K562 (cell line): ENCODE data around the gene NPIPB2. TPM values are rescaled to one million over a fixed set of nuclear protein-coding genes. Genes with fewer than 3 reads are reported as not detected.

Experiments
- ATAC-seq: fragments of 200-7000 bp; cut with Tn5 transposase; 3 replicates; pipeline ENCODE4 v1.9.1; 2020; ENCODE audit warnings: moderate library complexity
- BruUV-seq: library from RNA; stranded (reverse); fragments of 400-500 nt; replicated peaks from 2 replicates; lab custom pipeline; 2021; lab: Mats Ljungman, UMichigan
- CTCF ChIA-PET: fragments of 300-600 bp; formaldehyde crosslinking; extraction: SDS; loops from one replicate; lab custom pipeline; 2021; ENCODE audit warnings: low intra/inter-chr PET ratio; lab: Yijun Ruan, JAX
- POLR2A ChIA-PET: fragments of 300-600, 350-650 bp; sonication (Branson Sonifier 250); formaldehyde crosslinking; extraction: SDS; loops from one replicate; lab custom pipeline; 2021; ENCODE audit warnings: antibody characterized with exemption, inconsistent platforms; lab: Yijun Ruan, JAX
- DNase-seq, 4 experiments: peaks; one replicate each; pipeline versions ENCODE4 v3.0.0 to v3.0.0-alpha.2; 2011 to 2018; ENCODE audit warnings: low spot score in 3 of 4, mixed read lengths in 3 of 4; ENCODE audit errors: extremely low read depth in 1 of 4
- FAIRE-seq: peaks from 2 replicates; lab custom pipeline; 2011; peaks lifted over from hg19 to GRCh38; lab: Jason Lieb, UNC
- H2AFZ ChIP-seq: 2 replicates; pipeline ENCODE4 v1.6.0; 2011; ENCODE audit warnings: low read depth, low read length, control low read depth, inconsistent platforms
- H3K27ac ChIP-seq: fragments of 200-600 bp; 3 replicates; pipeline ENCODE4 v1.8.0; 2011; ENCODE audit warnings: low read depth, mild to moderate bottlenecking, control low read depth, inconsistent platforms, low read length, moderate library complexity, mixed read lengths; ENCODE audit errors: extremely low read depth
- H3K27me3 ChIP-seq, 2 experiments: fragments of 300-600 bp in 1 of 2; 2 replicates in 1 of 2; 3 replicates in 1 of 2; pipeline versions ENCODE4 v1.6.0 to v1.8.0; 2011; ENCODE audit warnings: inconsistent platforms in 2 of 2, low read length in 2 of 2, mild to moderate bottlenecking in 1 of 2, mixed read lengths in 1 of 2, moderate library complexity in 1 of 2; ENCODE audit not compliant: control insufficient read depth in 2 of 2, insufficient read depth in 2 of 2
- H3K36me3 ChIP-seq: fragments of 300-600 bp; 3 replicates; pipeline ENCODE4 v1.8.0; 2011; ENCODE audit warnings: mild to moderate bottlenecking, low read length, inconsistent platforms; ENCODE audit not compliant: control insufficient read depth, insufficient read depth
- H3K4me1 ChIP-seq, 2 experiments: fragments of 200-600 bp in 1 of 2; replicated peaks in 1 of 2; 2 replicates in 1 of 2; 3 replicates in 1 of 2; pipeline versions ENCODE4 v1.5.1 to v1.8.0; 2011; ENCODE audit warnings: inconsistent platforms in 2 of 2, low read length in 2 of 2, mild to moderate bottlenecking in 1 of 2, mixed read lengths in 1 of 2, moderate library complexity in 1 of 2; ENCODE audit not compliant: control insufficient read depth in 2 of 2, insufficient read depth in 2 of 2
- H3K4me2 ChIP-seq: 2 replicates; pipeline ENCODE4 v1.6.1; 2011; ENCODE audit warnings: low read length, control low read depth, inconsistent platforms, mixed read lengths; ENCODE audit not compliant: insufficient read depth
- H3K4me3 ChIP-seq: fragments of 200-600 bp; sonication (generic), shearing (Covaris generic); 2 replicates; pipeline ENCODE4 v1.5.1; 2016; ENCODE audit warnings: control low read depth, inconsistent platforms
- H3K79me2 ChIP-seq: fragments of 200-600 bp; 3 replicates; pipeline ENCODE4 v1.8.0; 2011; ENCODE audit warnings: low read length, inconsistent platforms; ENCODE audit not compliant: control insufficient read depth, insufficient read depth
- H3K9ac ChIP-seq, 2 experiments: 2 replicates each; pipeline versions ENCODE4 v1.6.0 to v1.6.1; 2011; ENCODE audit warnings: low read depth in 2 of 2, low read length in 2 of 2, control low read depth in 1 of 2, inconsistent platforms in 1 of 2, mild to moderate bottlenecking in 1 of 2, mixed read lengths in 1 of 2; ENCODE audit not compliant: insufficient read depth in 1 of 2
- H3K9me1 ChIP-seq: one replicate; pipeline ENCODE4 v1.6.0; 2011; ENCODE audit warnings: inconsistent platforms, mild to moderate bottlenecking, low read length, moderate library complexity; ENCODE audit not compliant: control insufficient read depth, insufficient read depth
- H3K9me3 ChIP-seq: replicated peaks from 2 replicates; pipeline ENCODE4 v1.5.1; 2011; ENCODE audit warnings: low read depth, low read length, inconsistent platforms; ENCODE audit not compliant: control insufficient read depth, insufficient read depth
- H4K20me1 ChIP-seq: replicated peaks from 2 replicates; pipeline ENCODE4 v1.6.1; 2011; ENCODE audit warnings: low read length, inconsistent platforms, mixed read lengths; ENCODE audit not compliant: control insufficient read depth, insufficient read depth
- CHCHD3 ChIP-seq: fragments of 250-450 bp; sonication (Bioruptor Pico); IDR thresholded peaks from 2 replicates; pipeline ENCODE4 v2.1.2; 2022; ENCODE audit warnings: mild to moderate bottlenecking
- COPS2 ChIP-seq: fragments of 450-650 bp; conservative IDR thresholded peaks from 2 replicates; pipeline ENCODE4 v1.6.1; 2016; ENCODE audit warnings: mild to moderate bottlenecking, moderate library complexity
- HDAC8 ChIP-seq: fragments of 450-650 bp; IDR thresholded peaks from 2 replicates; pipeline ENCODE4 v1.6.1; 2016; ENCODE audit warnings: mild to moderate bottlenecking, missing genetic modification characterization, moderate library complexity, missing compliant biosample characterization
- HMGN3 ChIP-seq: IDR thresholded peaks from 2 replicates; pipeline ENCODE4 v1.6.1; 2011; ENCODE audit warnings: borderline replicate concordance, low read depth, mild to moderate bottlenecking, mixed read lengths, low read length; ENCODE audit not compliant: insufficient read length; ENCODE audit errors: extremely low read depth
- JUND ChIP-seq, 2 experiments: IDR thresholded peaks; 2 replicates in 1 of 2; 3 replicates in 1 of 2; pipeline ENCODE4 v1.6.1; 2011; ENCODE audit warnings: borderline replicate concordance in 2 of 2, low read depth in 2 of 2, low read length in 2 of 2, improper control_type of control experiment in 1 of 2, missing biosample characterization in 1 of 2, missing genetic modification characterization in 1 of 2, missing genetic modification reagents in 1 of 2
- RFX5 ChIP-seq: IDR thresholded peaks from 2 replicates; pipeline ENCODE4 v1.6.1; 2011; ENCODE audit warnings: low read depth, mild to moderate bottlenecking, improper control_type of control experiment, low read length
- WGBS: fragments of 100-300 bp; shearing (Covaris generic); methylation state at CpG from one replicate; pipeline ENCODE4 v1.1.6; 2016; ENCODE audit warnings: low coverage, mixed read lengths; ENCODE audit not compliant: insufficient coverage; ENCODE audit errors: missing lambda C conversion rate; 5-methylcytosine and 5-hydroxymethylcytosine counted together
- in situ Hi-C: fragments of 300-500 bp; cut with MboI; formaldehyde crosslinking; loops from 4 replicates; pipeline ENCODE4 v1.15.0; 2018; ENCODE audit warnings: inconsistent platforms, mixed read lengths
- intact Hi-C: fragments of 100-400 bp; cut with micrococcal nuclease; formaldehyde crosslinking; loops from 2 replicates; pipeline ENCODE4 v1.14.2; 2022
- polyA plus RNA-seq, 8 experiments: library from polyadenylated mRNA; depleted of rRNA in 4 of 8; stranded (reverse) in 5 of 8; unstranded in 3 of 8; fragments of >200 nt; fragmentation: Nextera tagmentation in 2 of 8; fragmentation: Illumina TruSeq in 1 of 8; extraction: Ambion mirVana in 2 of 8; extraction: Trizol in 1 of 8; gene quantifications; 2 replicates each; pipeline versions ENCODE4 v1.2.1 to v1.2.3, GENCODE V29; 2011 to 2014; ENCODE audit warnings: inconsistent platforms in 1 of 8, missing spikeins in 1 of 8
- total RNA-seq, 7 experiments: library from RNA; depleted of rRNA in 6 of 7; stranded (reverse); fragments of >200 nt in 6 of 7; fragmentation: Illumina TruSeq in 2 of 7; extraction: Trizol in 2 of 7; gene quantifications; 2 replicates each; pipeline versions ENCODE4 v1.2.1 to v1.2.3, GENCODE V29; 2011 to 2021; ENCODE audit warnings: low replicate concordance in 1 of 7
- TF ChIP-seq, protein P1 (sequence below): fragments of 250-450 bp; sonication (Bioruptor Pico); IDR thresholded peaks from 2 replicates; pipeline ENCODE4 v1.4.0; 2020
- TF ChIP-seq, protein P2 (sequence below): fragments of 450-650 bp; IDR thresholded peaks from 2 replicates; pipeline ENCODE4 v1.6.1; 2017; ENCODE audit warnings: mild to moderate bottlenecking, moderate library complexity

Gene NPIPB2
- total and polyA plus RNA-seq, 9 of the 15 experiments (the other 6 are each of a cell fraction or from before 2014, with no cell fraction given): 0.21 to 2.9 (median 1.6) TPM; not detected in 1

DNA sequence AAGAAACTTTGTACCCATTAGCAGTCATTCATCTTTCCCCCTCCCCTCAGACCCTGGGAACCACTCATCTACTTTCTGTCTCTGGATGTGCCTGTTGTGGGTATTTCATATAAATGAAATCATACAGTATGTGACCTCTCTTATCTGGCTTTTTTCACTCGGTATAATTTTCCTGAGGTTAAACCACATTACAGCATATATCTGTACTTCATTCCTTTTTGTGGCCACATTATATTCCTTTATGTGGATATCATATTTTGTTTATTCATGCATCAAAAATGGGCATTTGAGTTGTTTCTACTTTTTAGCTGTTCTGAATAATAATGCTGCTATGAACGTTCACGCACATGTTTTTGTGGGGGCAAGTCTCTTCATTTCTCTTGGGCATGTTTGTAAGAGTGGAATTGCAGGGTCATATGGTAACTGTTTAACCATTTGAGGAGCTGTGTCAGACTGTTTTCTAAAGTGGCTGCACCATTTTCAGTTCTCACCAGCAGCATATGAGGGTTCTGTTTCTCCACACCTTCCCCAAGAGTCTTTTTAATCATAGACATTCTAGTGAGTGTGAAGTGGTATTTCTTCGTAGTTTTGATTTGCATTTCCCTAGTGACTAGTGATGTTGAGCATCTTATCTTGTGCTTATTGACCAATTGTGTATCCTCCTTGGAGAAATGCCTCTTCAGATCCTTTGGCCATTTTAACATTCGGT is 38.4 kb upstream of the NPIPB2 start:
- H3K4me3 ChIP-seq: no peak overlapping the region
- H3K9me3 ChIP-seq: no peaks in the 10 kb centered on the region
- no peak overlapping the region for H3K9ac ChIP-seq
- 36% methylated on average over 5 of the region's 5 CpGs for WGBS
- DNase-seq: no peak
- H3K27ac ChIP-seq: no peak overlapping the region
- no TSS peak for BruUV-seq
- H3K9me1 ChIP-seq: no peaks in the 10 kb centered on the region
- ChIA-PET POLR2A (interaction anchor here (1.1 kb wide), 1 partner anchor 18 kb away, joined by 3 read pairs; no protein-coding TSS in a partner anchor), CTCF (no interaction called here)
- H3K79me2 ChIP-seq: peaks cover 19% of the 10 kb centered on the region
- no peaks in the 10 kb centered on the region for H3K27me3 ChIP-seq
- peak; percentile 87 for TF ChIP-seq RFX5
- TF ChIP-seq HMGN3: no peak
- H2AFZ ChIP-seq: no peak overlapping the region
- no peak overlapping the region for H3K4me2 ChIP-seq
- H3K4me1 ChIP-seq: peaks cover 2 to 25% of the 10 kb centered on the region in 2 experiments; a peak in 3 of 5 replicates
- no peak for ATAC-seq
- intact Hi-C loops (no loop called here), in situ Hi-C loops (no loop called here)
- H3K36me3 ChIP-seq: no peaks in the 10 kb centered on the region
- FAIRE-seq: peak; percentile 61
- H4K20me1 ChIP-seq: no peaks in the 10 kb centered on the region

DNA sequence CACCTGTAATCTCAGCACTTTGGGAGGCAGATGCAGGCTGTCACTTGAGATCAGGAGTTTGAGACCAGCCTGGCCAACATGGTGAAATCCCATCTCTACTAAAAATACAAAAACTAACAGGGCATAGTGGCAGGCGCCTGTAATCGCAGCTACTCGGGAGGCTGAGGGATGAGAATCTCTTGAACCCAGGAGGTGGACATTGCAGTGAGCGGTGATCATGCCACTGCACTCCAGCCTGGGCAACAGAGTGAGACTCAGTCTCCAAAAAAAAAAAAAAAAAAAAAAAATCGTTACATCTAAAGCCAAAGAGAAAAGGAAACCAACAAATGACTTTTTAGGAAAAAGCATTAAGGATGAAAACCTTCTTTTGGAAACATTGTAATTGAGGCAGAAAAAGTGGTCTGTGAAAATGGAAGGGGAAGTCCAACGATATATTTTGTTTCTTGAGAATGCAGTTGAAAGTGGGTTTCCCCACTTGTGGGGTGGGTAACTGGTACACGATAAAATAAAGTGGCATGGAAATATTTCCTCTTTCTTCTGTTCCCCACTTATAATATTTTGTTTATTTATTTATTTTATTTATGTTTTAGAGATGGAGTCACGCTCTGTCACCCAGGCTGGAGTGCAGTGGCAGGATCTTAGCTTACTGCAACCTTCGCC is 37.3 kb upstream of the NPIPB2 start:
- FAIRE-seq: no peak
- 67% methylated on average over 7 of the region's 9 CpGs for WGBS
- no peak for DNase-seq
- CTCF ChIA-PET: no interaction called here
- Histone ChIP-seq H3K9me1 (no peaks in the 10 kb centered on the region), H3K4me1 (peaks cover 2 to 27% of the 10 kb centered on the region in 2 experiments; a peak in 3 of 5 replicates), H4K20me1 (no peaks in the 10 kb centered on the region), H3K27me3 (no peaks in the 10 kb centered on the region), H3K9me3 (no peaks in the 10 kb centered on the region), H3K4me2 (no peak overlapping the region), H3K4me3 (no peak overlapping the region), H3K27ac (no peak overlapping the region), H2AFZ (no peak overlapping the region), H3K36me3 (no peaks in the 10 kb centered on the region), H3K9ac (no peak overlapping the region), H3K79me2 (peaks cover 19% of the 10 kb centered on the region)
- ATAC-seq: no peak
- no TSS peak for BruUV-seq
- intact Hi-C loops: loop anchor here (5.0 kb wide), 1 partner anchor 88 kb away; no protein-coding TSS in a partner anchor
- in situ Hi-C loops: no loop called here
- POLR2A ChIA-PET: interaction anchor here (0.6 to 1.4 kb wide), 3 partner anchors 10 to 236 kb away, joined by 3 to 5 read pairs (median 4); partner anchors contain the start of genes TNFRSF17 and TXNDC11
- no peak for TF ChIP-seq COPS2
- no peak for TF ChIP-seq CHCHD3 (CRISPR knock-in tag)
- TF ChIP-seq, protein P1, sequence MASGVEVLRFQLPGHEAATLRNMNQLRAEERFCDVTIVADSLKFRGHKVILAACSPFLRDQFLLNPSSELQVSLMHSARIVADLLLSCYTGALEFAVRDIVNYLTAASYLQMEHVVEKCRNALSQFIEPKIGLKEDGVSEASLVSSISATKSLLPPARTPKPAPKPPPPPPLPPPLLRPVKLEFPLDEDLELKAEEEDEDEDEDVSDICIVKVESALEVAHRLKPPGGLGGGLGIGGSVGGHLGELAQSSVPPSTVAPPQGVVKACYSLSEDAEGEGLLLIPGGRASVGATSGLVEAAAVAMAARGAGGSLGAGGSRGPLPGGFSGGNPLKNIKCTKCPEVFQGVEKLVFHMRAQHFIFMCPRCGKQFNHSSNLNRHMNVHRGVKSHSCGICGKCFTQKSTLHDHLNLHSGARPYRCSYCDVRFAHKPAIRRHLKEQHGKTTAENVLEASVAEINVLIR (CRISPR knock-in tag): no peak
- TF ChIP-seq HDAC8: no peak
- TF ChIP-seq, protein P2, sequence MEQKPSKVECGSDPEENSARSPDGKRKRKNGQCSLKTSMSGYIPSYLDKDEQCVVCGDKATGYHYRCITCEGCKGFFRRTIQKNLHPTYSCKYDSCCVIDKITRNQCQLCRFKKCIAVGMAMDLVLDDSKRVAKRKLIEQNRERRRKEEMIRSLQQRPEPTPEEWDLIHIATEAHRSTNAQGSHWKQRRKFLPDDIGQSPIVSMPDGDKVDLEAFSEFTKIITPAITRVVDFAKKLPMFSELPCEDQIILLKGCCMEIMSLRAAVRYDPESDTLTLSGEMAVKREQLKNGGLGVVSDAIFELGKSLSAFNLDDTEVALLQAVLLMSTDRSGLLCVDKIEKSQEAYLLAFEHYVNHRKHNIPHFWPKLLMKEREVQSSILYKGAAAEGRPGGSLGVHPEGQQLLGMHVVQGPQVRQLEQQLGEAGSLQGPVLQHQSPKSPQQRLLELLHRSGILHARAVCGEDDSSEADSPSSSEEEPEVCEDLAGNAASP: no peak
- TF ChIP-seq JUND (IDR thresholded peaks at IDR 0.05; ENCODE audit: borderline replicate concordance, low read depth, low read length): no peak
- TF ChIP-seq JUND (tag; IDR thresholded peaks at IDR 0.05; ENCODE audit: borderline replicate concordance, low read depth, low read length): no peak
